ENCODE results near the gene IL17RE.

DNA sequence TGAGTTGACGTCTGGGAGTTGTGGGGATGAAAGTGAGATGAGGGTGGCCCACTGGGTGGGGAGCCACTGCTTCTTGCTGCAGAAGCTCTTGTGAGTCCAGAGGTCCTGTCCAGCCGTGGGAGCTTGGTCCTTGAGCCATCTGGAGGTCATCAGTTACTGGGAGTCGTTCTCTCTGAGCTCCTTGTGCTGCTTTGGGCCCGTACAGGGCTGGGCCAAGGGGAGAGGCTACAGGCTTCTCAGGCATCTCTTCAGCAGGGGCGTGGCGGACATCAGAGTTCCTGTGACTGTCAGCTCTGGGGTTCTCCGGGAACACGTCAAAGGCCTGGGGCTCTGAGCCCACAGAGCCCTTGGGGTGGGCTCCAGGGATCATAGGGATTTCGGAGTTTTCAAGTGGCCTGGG is 47.0 kb downstream of the IL17RE start:
- TF ChIP-seq POLR2A (IDR thresholded peaks at IDR 0.05; ENCODE audit: low read depth, low read length) (no peak), EZH2 (IDR thresholded peaks at IDR 0.05; ENCODE audit: borderline replicate concordance, low read depth, low read length, severe bottlenecking) (no peak), POLR2AphosphoS5 (IDR thresholded peaks at IDR 0.05; ENCODE audit: insufficient read depth, low read depth, low read length) (no peak), JUN (IDR thresholded peaks at IDR 0.05; ENCODE audit: borderline replicate concordance, insufficient read depth, insufficient read length, low read depth) (no peak), GATA2 (IDR thresholded peaks at IDR 0.05; ENCODE audit: insufficient read depth, insufficient read length, low read depth, low read length) (no peak), MYC (IDR thresholded peaks at IDR 0.05; ENCODE audit: low read depth, low read length) (no peak), FOS (IDR thresholded peaks at IDR 0.05; ENCODE audit: borderline replicate concordance, insufficient read depth, low read length) (no peak)
- TF ChIP-seq, protein P1, sequence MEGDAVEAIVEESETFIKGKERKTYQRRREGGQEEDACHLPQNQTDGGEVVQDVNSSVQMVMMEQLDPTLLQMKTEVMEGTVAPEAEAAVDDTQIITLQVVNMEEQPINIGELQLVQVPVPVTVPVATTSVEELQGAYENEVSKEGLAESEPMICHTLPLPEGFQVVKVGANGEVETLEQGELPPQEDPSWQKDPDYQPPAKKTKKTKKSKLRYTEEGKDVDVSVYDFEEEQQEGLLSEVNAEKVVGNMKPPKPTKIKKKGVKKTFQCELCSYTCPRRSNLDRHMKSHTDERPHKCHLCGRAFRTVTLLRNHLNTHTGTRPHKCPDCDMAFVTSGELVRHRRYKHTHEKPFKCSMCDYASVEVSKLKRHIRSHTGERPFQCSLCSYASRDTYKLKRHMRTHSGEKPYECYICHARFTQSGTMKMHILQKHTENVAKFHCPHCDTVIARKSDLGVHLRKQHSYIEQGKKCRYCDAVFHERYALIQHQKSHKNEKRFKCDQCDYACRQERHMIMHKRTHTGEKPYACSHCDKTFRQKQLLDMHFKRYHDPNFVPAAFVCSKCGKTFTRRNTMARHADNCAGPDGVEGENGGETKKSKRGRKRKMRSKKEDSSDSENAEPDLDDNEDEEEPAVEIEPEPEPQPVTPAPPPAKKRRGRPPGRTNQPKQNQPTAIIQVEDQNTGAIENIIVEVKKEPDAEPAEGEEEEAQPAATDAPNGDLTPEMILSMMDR (IDR thresholded peaks at IDR 0.05; ENCODE audit: extremely low read depth in 1 of 2, insufficient read depth in 1 of 2, low read depth in 1 of 2, low read length in 2 of 2), result no peak
- TF ChIP-seq, protein P2, sequence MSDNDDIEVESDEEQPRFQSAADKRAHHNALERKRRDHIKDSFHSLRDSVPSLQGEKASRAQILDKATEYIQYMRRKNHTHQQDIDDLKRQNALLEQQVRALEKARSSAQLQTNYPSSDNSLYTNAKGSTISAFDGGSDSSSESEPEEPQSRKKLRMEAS (IDR thresholded peaks at IDR 0.05; ENCODE audit: insufficient read depth, insufficient read length), result no peak
